Measurements from ENCODE around the gene TMCO4. TPM values are rescaled to one million over a fixed set of nuclear protein-coding genes. Genes with fewer than 3 reads are reported as not detected.

TMCO4 gene
- polyA plus RNA-seq, 1 donor from 2014 or later: 21.7 TPM

DNA sequence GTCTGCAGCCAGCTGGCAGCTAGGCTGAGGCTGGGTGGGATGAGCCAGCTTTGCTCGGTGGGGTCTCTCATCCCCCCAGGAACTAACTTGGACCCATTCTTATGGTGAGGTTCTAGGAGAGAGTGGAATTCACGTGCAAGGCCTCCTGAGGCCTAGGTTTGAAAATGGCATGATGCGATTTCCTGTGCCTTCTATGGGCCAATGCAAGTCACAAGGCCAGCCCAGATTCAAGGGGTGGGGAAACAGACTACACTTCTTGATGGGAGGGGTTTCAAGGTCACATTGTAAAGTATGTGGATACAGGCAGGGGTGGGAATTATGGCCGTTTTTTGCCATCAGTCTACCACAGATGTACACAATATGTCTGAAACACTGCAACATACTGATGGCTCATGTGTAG lies 86.8 kb downstream of the TMCO4 start:
- Mint-ChIP-seq H3K27me3 (no peaks in the 10 kb centered on the region), H3K4me3 (no peak overlapping the region), H3K36me3 (peaks cover 11% of the 10 kb centered on the region), H3K27ac (peak overlapping the region in 1 of 3 donors; percentile 7), H3K9me3 (no peaks in the 10 kb centered on the region), H3K4me1 (peaks cover 6 to 9% (median 7%) of the 10 kb centered on the region in 3 donors)

DNA sequence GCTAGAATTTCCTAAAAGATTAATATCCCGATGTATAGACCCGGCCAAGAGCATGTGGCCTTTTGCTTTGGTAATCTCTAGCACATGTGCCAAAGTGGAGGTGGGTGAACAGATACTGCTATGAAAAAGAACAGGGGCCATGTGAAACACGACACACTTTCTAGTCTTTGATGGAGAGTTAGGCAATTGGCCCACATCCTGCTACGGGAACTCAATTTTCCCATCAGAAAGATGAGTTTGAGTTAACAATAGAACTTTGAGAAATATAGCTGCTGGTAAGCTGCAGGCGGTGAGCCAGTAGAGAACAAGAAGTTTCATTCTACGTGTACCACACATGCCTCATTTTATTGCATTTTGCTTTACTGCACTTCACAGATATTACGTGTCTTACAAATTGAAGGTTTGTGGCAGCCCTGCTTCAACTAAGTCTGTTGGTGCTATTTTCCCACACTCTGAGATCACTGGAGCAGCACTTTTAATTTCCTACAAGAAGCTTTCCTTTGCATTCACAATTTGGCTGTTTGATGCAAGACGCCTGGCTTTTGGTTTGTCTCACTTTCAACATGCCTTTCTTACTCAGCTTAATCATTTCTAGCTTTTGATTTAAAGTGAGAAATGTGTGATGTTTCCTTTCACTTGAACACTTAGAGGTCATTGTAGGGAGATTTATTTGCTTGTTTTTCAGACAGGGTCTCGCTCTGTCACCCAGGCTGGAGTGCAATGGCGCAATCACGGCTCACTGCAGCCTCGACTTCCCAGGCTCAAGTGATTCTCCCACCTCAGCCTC lies 88.7 kb downstream of the TMCO4 start:
- peaks cover 5 to 9% (median 7%) of the 10 kb centered on the region in 3 donors for H3K4me1 Mint-ChIP-seq
- peaks cover 13% of the 10 kb centered on the region for H3K36me3 Mint-ChIP-seq
- H3K27ac Mint-ChIP-seq: no peak overlapping the region
- H3K4me3 Mint-ChIP-seq: no peak overlapping the region
- no peaks in the 10 kb centered on the region for H3K9me3 Mint-ChIP-seq
- no peaks in the 10 kb centered on the region for H3K27me3 Mint-ChIP-seq

DNA sequence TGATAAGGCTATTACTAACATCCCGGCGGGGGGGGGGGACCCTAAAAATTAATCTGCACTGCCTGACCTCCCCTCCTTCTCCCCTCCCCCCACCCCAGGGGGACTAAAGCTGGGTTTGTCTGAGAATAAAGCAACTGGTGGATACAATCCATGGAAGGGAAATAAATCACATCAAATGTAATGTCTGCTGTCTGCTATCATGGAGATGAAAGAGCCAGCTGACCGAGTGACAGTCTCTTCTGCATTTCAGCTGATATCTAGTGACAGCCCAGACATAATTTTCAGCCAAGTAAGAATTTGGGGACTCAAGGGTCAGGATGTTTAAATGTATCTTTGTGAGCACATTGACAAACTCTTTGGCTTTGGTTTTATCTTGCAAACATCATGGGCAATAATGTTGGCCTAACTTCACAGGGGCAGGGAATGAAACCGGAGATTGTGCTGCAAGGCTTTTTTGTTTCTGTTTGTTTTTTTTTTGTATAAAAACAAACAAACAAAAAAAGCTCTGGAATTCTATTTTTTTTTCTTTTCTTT lies 90.4 kb downstream of the TMCO4 start:
- peaks cover 0 to 6% (median 1%) of the 10 kb centered on the region in 3 donors for H3K4me1 Mint-ChIP-seq
- no peaks in the 10 kb centered on the region for H3K9me3 Mint-ChIP-seq
- H3K4me3 Mint-ChIP-seq: no peak overlapping the region
- H3K36me3 Mint-ChIP-seq: peaks cover 9% of the 10 kb centered on the region
- H3K27ac Mint-ChIP-seq: no peak overlapping the region
- no peaks in the 10 kb centered on the region for H3K27me3 Mint-ChIP-seq

DNA sequence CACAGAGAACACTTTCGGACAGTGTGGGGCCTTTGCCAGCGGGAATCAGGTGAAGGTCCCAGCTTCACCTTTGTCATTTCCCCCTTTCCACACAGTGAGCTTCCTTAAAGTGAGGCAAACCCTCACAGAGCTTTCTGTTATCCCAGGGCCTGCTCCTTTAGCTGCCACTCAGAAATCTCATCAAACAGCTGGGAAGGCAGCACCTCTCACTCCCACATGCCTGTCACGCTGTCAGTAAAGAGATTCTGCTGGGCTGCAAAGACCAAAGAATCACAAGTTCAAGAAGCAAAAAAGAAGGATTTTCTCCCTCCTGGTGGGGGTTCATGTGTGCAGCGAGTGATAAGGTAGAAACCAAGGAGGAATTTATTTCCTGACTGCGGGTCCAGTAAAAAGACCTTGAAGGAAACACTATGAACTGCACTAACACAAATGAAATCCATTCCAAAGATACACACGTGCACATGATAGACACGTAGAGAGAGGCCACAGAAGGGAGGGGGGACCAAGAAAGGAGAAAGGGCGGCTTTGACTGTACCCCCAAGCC lies 91.1 kb downstream of the TMCO4 start:
- Mint-ChIP-seq H3K4me1 (peaks cover 0 to 6% (median 1%) of the 10 kb centered on the region in 3 donors), H3K27ac (no peak overlapping the region), H3K4me3 (no peak overlapping the region), H3K27me3 (no peaks in the 10 kb centered on the region), H3K36me3 (peaks cover 6% of the 10 kb centered on the region), H3K9me3 (no peaks in the 10 kb centered on the region)

- H3K27ac Mint-ChIP-seq: no peak overlapping the region
- H3K4me3 Mint-ChIP-seq: no peak overlapping the region
Observed at GRCh38 chr1:19706136-19706535, 93.6 kb downstream of the TMCO4 start.

DNA sequence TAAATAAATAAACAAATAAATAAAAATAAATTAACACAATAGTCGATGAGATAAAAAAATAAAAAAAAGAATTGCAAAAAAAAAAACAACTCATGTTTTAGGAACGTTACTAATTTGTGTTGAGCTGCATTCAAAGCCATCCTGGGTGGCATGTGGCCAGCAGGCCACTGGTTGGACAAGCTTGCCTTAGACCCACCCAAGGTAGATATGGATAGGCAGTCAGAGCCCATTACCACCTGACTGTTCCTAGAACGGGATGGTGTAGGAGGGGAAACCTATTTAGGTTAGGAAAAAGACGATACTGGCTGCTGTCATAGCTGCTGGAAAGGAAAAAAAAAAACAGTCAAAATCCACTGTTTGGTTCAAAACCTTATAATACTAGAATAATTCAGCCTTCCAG lies 94.3 kb downstream of the TMCO4 start:
- no peak overlapping the region for H3K4me3 Mint-ChIP-seq
- H3K9me3 Mint-ChIP-seq: no peaks in the 10 kb centered on the region
- H3K27ac Mint-ChIP-seq: no peak overlapping the region
- peaks cover 0 to 3% (median 2%) of the 10 kb centered on the region in 3 donors for H3K4me1 Mint-ChIP-seq
- H3K36me3 Mint-ChIP-seq: peaks cover 2% of the 10 kb centered on the region
- no peaks in the 10 kb centered on the region for H3K27me3 Mint-ChIP-seq

More at GRCh38 chr1:19706136-19706535, 93.6 kb downstream of the TMCO4 start:
- H3K27me3 Mint-ChIP-seq: no peaks in the 10 kb centered on the region
- no peaks in the 10 kb centered on the region for H3K9me3 Mint-ChIP-seq
- H3K4me1 Mint-ChIP-seq: peaks cover 0 to 5% (median 3%) of the 10 kb centered on the region in 3 donors
- H3K36me3 Mint-ChIP-seq: peaks cover 2% of the 10 kb centered on the region

- Mint-ChIP-seq H3K27me3 (no peaks in the 10 kb centered on the region), H3K36me3 (peaks cover 2% of the 10 kb centered on the region), H3K4me1 (peaks cover 0 to 3% (median 1%) of the 10 kb centered on the region in 3 donors), H3K4me3 (no peak overlapping the region), H3K27ac (no peak overlapping the region), H3K9me3 (no peaks in the 10 kb centered on the region)
Observed at GRCh38 chr1:19704247-19705113, 95.2 kb downstream of the TMCO4 start.

DNA sequence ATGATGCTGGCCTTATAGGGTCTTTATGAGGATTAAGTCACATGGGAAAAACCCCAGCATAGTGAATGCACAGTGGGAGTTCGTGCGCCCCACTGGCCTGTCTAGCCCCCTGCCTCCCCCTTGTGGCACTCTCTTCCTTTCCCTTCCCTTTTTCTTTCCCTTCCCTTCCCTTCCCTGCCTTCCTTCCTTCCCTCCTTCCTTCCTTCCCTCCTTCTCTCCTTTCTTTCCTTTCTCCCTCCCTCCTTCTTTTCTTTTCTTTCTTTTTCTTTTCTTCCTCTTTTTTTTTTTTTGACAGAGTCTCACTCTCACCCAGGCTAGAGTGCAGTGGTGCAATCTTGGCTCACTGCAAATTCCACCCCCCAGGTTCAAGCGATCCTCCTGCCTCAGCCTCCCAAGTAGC lies 96.4 kb downstream of the TMCO4 start:
- no peak overlapping the region for H3K27ac Mint-ChIP-seq
- no peaks in the 10 kb centered on the region for H3K27me3 Mint-ChIP-seq
- peaks cover 5 to 6% (median 5%) of the 10 kb centered on the region in 3 donors for H3K4me1 Mint-ChIP-seq
- peaks cover 2% of the 10 kb centered on the region for H3K36me3 Mint-ChIP-seq
- no peaks in the 10 kb centered on the region for H3K9me3 Mint-ChIP-seq
- no peak overlapping the region for H3K4me3 Mint-ChIP-seq

DNA sequence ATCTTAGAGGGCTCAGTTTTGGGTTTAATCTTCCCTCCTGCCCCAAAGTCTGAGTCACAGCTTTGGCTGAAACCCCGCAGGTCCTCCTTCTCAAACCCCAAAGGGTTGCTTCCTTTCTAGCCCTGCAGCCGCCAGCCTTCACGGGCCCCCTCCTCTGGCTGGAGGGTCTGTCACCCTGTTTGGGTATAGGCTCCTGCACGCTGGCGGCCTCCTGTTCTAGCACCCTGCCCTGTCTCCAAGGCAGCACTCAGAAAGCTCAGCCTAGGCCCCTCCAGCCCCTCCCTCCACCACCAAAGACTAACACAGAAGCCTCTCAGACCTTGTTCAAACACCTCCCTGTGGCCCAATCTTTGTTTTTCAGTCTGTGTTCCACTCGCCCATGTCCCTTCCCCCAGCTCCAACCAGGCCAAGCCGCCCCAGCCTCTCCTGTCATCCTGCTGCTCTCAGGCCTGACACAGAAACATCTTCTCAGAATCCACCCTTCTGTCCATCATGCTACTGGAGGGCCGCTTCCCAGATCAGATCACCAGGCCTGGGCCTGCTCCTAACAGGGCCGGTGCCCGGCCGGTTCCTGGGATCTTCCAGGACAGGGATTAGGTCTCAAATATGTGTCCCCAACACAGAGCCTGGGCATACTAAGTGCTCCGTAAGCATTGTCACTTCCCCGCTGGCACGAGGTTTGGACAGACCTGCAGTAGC lies 99.5 kb downstream of the TMCO4 start:
- Mint-ChIP-seq H3K4me1 (peaks cover 9 to 11% (median 10%) of the 10 kb centered on the region in 3 donors), H3K36me3 (no peaks in the 10 kb centered on the region), H3K27me3 (no peaks in the 10 kb centered on the region), H3K4me3 (no peak overlapping the region), H3K9me3 (no peaks in the 10 kb centered on the region), H3K27ac (peak overlapping the region in 1 of 3 donors; percentile 74)

DNA sequence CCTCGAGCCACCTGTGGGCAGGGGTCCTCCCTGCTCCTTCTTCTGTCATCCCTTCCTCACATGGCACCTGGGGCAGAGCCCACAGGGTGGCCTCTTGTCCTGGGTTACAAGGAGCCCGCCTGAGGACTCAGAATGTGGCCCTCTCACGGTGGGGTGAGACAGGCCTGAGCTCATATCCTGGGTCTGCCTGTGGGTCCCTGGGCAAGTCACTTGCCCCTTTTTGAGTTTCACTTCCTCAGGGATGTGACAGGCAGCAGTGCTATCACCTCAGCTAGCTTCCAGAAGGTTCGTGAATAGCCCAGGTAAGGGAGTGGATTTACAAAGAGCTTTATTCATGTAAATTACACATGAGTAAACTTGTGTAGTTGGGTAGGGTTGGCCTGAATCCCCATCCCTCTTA lies 101.5 kb downstream of the TMCO4 start:
- Mint-ChIP-seq H3K27me3 (no peaks in the 10 kb centered on the region), H3K36me3 (no peaks in the 10 kb centered on the region), H3K27ac (peak overlapping the region in 1 of 3 donors; percentile 16), H3K9me3 (no peaks in the 10 kb centered on the region), H3K4me3 (no peak overlapping the region), H3K4me1 (peaks cover 9 to 11% (median 10%) of the 10 kb centered on the region in 3 donors)

DNA sequence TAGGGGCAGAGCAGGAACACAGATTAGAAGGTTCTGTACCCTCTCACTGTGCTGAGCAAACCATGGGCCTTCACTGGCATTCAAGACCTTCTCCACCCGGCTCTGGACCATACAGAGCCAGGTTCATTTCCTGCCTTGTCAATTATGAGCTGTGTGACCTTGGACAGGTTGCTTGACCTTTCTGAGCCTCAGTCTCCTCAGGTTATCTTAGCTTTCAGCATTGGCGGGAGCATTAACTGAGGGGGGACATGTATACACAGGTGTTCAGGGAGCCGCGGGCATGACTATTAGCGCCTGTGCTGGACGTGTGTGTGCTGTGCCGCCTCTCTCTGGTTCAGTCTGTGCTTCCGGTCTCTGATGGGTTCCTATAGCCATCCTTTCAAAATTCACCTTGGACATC lies 102.9 kb downstream of the TMCO4 start:
- no peak overlapping the region for H3K4me3 Mint-ChIP-seq
- H3K36me3 Mint-ChIP-seq: peaks cover 1% of the 10 kb centered on the region

GRCh38 chr1:19695772-19696171 lies 103.9 kb downstream of the TMCO4 start:
- Mint-ChIP-seq H3K4me3 (no peak overlapping the region), H3K27ac (peak overlapping the region in 1 of 3 donors; percentile 73), H3K36me3 (peaks cover 2% of the 10 kb centered on the region), H3K4me1 (peaks cover 8 to 11% (median 9%) of the 10 kb centered on the region in 3 donors), H3K9me3 (peaks cover 0 to 5% (median 0%) of the 10 kb centered on the region in 3 donors), H3K27me3 (no peaks in the 10 kb centered on the region)

More for the DNA sequence above, 102.9 kb downstream of the TMCO4 start:
- Mint-ChIP-seq H3K9me3 (peaks cover 0 to 1% (median 0%) of the 10 kb centered on the region in 3 donors), H3K4me1 (peaks cover 9 to 11% (median 10%) of the 10 kb centered on the region in 3 donors), H3K27me3 (no peaks in the 10 kb centered on the region), H3K27ac (no peak overlapping the region)

GRCh38 chr1:19694298-19694697 lies 105.4 kb downstream of the TMCO4 start:
- Mint-ChIP-seq H3K36me3 (peaks cover 5% of the 10 kb centered on the region), H3K27ac (no peak overlapping the region), H3K4me3 (no peak overlapping the region), H3K27me3 (no peaks in the 10 kb centered on the region), H3K9me3 (peaks cover 0 to 9% (median 3%) of the 10 kb centered on the region in 3 donors), H3K4me1 (peaks cover 8 to 10% (median 9%) of the 10 kb centered on the region in 3 donors)

- Mint-ChIP-seq H3K4me3 (peak overlapping the region in 1 of 4 donors; percentile 60), H3K4me1 (peaks cover 0 to 6% (median 4%) of the 10 kb centered on the region in 3 donors), H3K9me3 (peaks cover 0 to 9% (median 3%) of the 10 kb centered on the region in 3 donors), H3K27me3 (no peaks in the 10 kb centered on the region), H3K36me3 (peaks cover 15% of the 10 kb centered on the region), H3K27ac (no peak overlapping the region)
Observed at GRCh38 chr1:19690342-19690741, 109.4 kb downstream of the TMCO4 start.
